Measurements from ENCODE around the gene COLGALT1. TPM values are rescaled to one million over a fixed set of nuclear protein-coding genes. Genes with fewer than 3 reads are reported as not detected.
"Not testable (repeated sequence)": the region's sequence is repeated elsewhere in the genome, so short reads cannot be mapped to it uniquely, and the experiment has no call there.

The COLGALT1 gene
- polyA plus RNA-seq, 3 donors: 52.1 to 63.5 (median 53.2) TPM

DNA sequence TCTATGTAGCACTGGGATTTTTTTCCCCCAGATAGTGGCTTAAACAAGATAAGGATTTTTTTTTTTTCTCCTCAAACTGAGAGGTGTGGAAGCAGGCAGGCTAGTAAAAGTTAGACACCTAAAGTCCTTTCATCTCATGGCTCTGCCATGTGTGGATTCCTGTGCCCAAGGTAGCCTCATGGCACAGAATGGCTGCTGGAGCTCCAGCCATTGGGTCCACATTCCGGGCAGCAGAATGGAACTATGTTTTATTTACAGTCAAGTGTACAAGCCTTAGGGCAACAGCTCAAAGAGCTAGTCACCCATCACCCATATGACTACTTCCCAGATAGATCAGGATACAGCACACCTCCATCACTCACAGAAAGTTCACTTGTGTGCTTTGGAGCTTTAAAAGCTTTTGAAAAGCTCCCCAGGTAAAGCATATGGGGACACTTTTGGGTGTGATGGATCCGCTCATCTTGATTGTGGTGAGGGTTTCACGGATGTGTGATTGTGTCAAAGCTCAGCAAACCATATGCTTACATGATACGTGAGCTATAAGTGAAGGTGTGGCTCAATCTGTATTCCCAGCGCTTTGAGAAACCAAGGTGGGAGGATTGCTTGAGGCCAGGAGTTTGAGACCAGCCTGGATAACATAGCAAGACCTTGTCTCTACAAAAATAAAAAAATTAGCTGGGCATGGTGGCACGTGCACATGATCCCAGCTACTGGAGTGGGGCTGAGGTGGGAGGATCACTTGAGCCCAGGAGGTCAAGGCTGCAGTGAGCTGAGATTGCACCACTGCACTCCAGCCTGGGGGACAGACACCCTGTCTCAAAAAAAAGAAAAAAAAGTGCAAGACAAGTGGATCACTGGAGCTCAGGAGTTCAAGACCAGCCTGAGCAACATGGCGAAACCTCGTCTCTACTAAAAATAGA lies 25.9 kb upstream of the COLGALT1 start:
- DNase-seq: no peak

DNA sequence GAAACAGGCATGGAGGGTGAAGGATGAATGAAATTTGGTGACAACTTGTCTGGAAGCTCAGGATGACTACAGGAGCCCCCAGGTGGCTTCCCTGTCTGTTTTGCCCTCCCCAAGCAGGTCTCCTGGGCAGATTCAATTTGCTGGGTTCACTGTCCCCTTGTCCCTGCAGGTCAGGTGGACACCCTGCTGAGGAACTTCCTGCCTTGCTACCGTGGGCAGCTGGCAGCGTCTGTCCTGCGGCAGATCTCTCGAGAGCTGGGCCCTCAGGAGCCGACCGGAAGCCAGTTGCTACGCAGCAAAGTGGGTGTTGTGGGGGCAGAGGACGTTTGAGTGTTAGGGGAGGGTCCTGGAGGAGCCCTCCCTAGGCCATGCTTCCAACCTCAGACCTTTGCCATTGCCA lies 24.9 kb upstream of the COLGALT1 start:
- no peak for DNase-seq

DNA sequence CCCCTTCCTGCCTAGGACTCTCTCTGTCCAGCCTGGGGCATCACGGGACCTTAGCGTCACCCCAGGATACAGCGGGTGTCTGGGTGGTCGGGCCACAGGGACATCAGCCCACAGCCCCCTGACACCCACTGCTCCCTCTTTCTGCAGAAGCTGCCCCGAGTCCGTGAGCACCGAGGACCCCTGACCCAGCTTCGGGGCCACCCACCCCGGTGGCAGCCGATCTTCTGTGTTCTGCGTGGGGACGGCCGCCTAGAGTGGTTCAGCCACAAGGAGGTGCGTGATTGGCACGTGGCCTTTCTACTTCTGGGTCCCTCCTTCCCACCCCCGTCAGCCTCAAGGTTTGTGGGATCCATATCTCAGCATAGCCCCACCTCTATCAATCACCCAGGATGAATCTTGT lies 23.3 kb upstream of the COLGALT1 start:
- no peak for DNase-seq

DNA sequence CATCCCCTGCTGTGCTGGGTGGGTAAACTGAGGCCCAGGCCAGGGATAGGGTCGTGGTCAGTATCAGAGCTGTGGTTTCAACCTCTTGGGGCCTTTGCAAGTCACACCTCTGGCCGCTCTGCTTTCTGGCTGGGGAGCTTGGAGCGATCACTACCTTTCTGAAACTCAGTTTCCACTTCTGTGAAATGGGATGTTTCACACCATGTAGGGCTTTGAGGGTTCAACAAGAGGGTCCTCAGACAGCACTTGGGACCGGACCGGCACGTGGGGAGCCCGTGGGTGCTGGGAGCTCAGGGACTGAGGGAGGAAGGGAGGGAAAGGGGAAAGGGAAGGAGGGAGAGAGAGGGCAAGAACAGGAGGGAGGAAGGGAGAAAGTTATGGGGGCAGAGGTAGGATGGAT lies 22.9 kb upstream of the COLGALT1 start:
- no peak for DNase-seq

DNA sequence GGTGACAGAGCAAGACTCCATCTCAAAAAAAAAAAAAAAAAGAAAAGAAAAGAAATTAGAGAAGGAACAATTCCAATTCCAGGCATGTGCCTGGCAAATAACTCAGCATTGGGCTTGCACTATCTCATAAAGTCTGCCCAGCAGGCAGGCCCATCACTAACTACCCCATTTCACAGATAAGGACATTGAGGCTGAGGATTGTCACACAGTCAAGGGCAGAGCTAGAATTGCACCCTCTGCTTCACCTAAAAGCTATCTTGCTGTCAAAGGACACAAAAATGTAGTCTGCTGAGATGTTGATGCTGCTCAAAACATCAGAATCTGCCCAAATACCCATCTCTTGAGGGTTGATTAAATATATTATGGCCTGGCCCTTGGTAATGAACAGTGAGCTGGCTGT lies 20.7 kb upstream of the COLGALT1 start:
- DNase-seq: no peak

DNA sequence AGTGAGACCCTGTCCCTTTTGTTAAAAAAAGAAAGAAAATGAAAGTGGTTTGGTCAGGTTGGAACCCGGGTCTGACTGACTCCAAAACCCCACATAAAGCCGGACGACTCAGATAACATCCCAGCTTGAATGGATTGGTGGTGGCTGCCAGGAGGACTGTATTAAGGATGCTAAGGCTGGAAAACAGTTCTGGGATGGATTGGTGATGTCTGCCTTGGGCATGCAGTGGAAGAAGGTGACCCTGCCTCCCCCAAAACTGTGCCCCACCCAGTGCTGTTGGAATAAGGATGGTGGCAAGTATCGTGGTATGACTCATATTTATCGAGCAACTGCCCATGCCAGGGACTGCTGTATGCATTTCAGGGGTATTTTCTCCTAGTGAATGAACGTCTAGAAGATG lies 18.5 kb upstream of the COLGALT1 start:
- no peak for DNase-seq

DNA sequence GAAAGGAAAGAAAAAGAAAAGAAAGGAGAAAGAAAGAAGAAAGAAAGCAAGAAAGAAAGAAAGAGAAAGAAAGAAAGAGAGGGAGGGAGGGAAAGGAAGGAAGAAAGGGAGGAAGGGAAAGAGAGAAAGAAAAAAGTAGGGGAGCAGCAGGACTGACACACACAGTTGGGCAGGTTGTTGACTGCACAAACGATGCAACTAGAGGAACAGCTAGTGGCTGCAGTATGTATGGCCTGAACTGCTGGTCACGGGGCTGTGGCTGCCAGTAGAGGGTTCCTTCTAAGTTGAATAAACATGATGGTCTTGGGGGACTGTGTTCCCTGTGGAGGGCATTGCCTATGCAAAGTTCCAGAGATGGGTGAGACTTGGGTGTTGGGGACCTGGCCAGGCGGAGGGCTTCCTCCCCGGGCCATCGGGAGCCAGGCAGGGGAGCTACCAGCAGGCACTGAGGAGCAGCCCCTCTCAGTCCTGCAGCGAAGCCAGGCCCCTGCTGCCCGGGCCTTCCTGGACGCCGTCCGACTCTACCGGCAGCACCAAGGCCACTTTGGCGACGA lies 16.7 kb upstream of the COLGALT1 start:
- no peak for DNase-seq

DNA sequence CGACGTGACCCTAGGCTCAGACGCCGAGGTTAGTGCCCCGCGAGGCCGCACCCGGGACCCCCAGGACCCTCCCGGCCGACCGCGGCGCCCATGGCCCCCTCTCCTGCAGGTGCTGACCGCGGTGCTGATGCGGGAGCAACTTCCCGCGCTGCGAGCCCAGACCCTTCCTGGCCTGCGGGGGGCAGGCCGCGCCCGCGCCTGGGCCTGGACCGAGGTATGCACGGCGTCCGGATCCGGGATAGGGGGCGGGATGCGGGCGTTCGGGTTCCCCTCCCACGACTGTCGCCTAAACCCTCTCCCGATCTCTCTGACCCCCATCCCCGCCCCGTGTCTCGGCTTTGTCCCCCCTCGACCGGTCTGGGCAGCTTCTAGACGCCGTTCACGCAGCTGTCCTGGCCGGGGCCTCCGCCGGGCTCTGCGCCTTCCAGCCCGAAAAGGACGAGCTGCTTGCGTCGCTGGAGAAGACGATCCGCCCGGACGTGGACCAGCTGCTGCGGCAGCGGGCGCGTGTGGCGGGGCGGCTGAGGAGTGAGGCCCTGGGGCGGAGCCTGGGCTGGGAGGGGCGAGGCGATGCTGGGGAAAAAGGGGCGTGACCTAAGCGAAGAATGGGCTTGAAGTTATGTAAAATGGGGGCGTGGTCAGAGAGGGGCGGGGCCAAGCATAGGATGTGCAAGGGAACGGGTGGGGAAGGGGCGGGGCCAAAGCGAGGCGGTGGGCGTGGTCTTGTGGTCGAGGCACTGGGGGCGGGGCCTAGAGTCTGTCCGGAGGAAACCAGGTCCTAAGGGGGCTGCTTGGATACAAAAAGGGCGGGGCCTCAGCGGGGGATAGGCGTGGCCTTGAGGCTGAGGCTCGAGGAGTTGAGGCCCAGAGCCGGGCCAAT lies 16.0 kb upstream of the COLGALT1 start:
- DNase-seq: peak; percentile 85

DNA sequence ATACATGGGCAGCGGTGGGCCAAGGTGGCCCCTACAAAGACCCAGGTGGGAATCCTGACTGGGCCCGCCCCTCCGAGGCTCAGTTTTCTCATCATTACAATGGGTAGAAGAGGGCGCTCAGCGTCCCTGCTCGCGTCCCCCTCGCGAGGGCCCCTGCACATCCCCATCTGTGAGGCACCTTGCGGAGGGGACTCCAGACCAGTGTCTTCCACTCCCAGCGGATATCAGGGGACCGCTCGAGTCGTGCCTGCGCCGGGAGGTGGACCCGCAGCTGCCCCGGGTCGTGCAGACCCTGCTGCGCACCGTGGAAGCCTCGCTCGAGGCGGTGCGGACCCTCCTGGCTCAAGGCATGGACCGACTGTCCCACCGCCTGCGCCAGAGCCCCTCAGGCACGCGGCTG lies 15.3 kb upstream of the COLGALT1 start:
- no peak for DNase-seq

DNA sequence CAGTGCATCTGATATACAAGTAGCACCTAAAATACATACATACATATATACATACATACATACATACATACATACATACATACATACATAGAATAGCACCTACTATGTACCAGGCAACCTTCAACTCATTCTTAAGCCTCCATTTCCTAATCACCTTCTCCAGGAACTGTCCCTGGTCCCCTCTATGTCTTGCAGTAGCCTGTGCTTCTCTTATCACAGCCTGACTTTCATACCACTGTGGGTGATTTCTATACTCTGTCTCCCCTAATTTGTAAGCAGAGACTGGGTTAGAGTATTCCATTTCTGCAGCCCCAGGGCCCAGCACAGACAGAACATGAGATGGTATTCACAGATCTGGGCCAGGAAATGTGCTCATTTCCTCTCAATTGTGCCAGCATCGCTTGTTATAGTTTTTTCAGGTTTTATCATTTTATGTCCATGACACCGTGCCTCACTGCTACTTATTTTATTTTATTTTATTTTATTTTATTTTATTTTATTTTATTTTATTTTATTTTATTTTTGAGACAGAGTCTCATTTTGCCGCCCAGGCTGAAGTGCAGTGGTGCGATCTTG lies 14.2 kb upstream of the COLGALT1 start:
- DNase-seq: no peak

DNA sequence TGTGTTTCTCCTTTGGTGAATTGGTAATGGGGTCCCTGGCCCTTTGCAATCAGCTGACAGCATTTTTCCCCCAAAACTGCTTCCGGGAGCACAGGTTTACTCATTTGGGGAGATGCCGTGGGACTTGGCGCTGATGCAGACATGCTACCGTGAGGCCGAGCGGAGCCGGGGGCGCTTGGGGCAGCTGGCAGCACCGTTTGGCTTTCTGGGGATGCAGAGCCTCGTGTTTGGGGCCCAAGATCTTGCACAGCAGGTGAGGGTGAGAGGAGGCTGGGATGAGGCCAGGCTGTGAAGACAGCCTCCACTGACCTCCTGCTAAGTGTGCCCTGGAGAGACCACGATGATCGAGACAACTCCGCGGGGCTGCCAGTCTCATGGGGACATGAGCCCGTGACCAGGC lies 13.4 kb upstream of the COLGALT1 start:
- no peak for DNase-seq

DNA sequence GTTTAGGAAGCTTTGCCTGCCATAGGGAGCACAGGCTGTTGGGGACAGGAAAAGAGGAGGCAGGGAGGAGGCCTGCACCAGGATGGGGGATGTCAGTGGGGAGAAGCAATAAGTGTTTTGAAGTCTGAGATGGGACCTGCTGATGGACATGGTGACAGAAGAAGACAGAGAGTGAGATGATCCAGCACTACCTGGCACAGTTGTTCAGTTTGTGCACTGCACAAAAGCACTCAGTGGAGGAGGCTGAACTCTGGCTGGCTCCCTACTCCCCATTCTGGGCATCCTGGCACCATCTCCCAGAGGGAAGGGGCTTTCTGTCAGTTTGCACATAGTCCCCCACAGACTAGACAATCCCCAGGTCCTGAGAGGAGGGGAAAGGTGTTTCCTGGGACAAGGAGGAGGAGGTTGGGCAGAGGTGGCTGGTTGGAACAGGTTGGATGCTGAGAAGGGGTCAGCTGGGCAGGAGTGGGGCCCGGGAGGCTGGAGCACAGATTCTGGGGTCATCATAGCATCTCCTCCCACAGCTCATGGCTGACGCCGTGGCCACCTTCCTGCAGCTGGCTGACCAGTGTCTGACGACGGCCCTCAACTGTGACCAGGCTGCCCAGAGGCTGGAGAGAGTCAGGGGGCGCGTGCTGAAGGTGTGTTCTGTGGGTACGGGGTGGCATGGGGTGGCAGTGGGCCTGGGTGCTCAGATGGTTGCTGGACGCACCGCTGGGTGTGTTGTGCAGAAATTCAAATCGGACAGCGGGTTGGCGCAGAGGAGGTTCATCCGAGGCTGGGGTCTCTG lies 12.5 kb upstream of the COLGALT1 start:
- DNase-seq: no peak

DNA sequence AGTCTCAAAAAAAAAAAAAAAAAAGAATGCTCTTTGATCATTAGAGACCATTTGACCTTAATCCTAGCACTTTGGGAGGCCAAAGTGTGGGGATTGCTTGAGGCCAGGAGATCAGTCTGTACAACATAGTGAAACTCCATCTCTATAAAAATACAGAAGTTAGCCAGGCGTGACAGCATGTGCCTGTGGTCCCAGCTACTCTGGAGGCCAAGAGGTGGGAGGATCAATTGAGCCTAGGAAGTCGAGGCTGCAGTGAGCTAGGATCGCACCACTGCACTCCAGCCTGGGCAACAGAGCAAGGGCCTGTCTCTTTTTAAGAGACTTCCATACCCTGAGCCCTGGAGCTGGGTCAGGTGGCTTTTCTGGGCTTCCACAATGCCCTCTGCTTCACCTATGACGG lies 11.5 kb upstream of the COLGALT1 start:
- DNase-seq: no peak

DNA sequence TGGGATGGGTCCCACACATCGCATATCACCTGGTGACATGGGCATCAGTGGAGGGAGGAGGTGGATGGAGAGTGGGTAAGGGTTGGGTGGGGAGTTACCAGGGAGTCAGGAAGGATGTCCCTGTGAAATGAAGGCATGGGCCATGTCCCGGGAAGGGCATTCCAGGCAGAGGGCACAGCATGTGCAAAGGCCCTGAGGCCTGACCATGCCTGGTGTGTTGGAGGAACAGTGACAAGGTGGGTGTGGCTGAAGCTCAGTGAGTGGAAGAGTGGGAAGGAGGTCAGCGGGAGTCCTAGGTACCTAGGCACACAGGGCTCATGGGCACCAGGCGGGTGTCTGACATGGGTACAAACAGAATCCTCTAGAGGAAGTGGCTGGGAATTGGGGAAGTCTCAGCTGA lies 11.0 kb upstream of the COLGALT1 start:
- no peak for DNase-seq

DNA sequence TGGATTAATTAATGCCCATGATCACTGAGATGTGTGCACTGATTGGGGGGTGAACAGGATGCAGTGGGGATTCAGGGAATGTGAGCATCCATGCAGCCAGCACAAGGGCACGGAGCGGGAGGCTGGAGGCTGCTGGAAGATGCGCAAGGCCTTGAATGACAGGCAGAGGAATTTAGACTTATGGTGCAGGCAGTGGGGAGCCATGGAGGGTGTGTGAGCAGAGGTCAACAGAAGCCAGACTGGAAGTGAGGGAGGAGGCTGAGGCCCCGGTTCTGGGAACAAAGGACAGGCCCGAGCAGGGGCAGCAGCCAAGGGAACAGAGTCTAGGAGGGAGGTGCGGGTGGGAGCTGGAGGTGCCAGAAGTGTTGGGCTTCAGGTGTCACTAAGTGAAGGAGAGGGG lies 7.3 kb upstream of the COLGALT1 start:
- no peak for DNase-seq

DNA sequence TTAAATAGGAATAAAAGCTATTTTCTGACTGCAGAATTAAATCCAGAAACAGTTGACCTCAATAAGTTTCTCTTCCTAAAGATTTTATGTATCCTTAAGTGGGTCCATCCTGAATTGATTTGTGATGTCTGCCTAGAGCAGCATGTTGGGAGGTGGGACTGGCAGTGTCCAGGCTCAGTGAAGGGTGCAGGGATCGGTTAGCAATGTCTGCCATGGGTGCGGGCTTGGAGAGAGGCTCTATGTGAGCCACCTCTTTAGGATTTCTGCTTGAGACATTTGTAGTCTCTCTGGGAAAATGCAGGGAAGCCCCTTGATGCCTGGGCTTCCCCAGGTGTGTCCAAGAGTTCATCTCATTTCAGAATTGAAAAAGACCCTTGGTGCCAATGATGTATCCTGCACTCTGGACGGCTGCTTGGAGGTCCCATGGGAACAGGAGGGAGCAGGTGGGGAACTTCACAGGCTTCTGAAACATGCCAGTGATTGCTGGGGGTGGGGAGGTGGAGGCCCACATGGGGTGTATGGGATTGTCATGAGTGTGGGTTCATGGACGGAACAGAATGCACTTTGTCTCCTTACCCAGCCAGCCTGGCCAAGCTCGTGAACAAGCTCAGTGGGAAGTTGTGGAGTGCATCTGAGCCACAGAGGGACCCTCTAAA lies 6.2 kb upstream of the COLGALT1 start:
- DNase-seq: no peak

DNA sequence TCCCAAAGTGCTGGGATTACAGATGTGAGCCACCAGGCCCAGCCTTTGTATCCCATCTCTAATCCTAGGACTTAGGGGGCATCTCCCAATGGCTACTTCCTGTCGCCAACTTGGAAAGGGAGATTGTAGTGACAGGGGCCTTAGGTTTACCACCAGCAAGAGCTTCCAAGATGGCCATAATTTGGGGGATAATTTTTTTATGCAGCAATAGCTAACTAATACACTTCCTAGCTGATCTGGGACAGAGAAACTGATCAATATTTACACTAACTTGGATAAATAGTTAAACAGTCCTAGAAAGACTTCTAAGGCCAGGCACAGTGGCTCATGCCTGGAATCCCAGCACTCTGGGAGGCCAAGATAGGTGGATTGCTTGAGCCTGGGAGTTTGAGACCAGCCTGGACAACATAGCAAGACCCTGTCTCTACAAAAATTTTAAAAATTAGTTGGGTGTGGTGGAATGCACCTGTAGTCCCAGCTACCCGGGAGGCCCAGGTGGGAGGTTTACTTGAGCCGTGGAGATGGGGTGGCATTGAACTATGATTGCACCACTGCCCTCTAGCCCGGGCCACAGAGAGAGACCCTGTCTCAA lies 5.3 kb upstream of the COLGALT1 start:
- no peak for DNase-seq

DNA sequence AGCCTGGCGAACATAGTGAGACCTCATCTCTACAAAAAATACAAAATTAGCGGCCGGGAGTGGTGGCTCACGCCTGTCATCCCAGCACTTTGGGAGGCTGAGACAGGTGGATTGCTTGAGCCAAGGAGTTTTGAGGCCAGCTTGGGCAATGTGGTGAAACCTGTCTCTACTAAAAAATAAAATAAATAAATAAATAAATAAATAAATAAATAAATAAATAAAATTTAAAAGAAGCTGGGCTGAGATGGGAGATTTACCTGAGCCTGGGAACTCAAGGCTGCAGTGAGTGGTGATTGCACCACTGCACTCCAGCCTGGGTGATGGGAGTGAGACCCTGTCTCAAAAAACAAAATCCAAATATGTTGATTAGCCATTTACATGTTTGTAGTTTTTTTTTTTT lies 2.7 kb upstream of the COLGALT1 start:
- not testable (repeated sequence) for DNase-seq

DNA sequence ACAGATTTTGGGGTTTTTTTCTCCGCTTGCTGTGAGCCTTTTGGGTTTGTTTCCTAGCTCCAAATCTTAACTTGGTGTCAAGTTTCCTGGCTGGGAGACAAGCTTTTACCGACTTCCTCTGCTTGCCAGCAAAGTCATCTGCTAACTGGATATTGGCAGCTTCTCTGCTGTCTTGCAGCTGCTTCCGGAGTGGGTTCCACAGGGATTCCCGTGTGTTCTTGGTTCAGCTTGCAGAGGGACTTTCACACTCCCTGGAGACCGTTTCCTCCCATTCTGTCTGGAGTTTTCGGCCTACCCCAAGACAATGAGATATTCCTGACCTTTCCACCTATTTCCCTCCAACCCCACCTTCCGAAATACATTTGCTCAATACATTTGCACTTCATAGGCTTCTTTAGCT lies 2.2 kb upstream of the COLGALT1 start:
- DNase-seq: peak; percentile 34

DNA sequence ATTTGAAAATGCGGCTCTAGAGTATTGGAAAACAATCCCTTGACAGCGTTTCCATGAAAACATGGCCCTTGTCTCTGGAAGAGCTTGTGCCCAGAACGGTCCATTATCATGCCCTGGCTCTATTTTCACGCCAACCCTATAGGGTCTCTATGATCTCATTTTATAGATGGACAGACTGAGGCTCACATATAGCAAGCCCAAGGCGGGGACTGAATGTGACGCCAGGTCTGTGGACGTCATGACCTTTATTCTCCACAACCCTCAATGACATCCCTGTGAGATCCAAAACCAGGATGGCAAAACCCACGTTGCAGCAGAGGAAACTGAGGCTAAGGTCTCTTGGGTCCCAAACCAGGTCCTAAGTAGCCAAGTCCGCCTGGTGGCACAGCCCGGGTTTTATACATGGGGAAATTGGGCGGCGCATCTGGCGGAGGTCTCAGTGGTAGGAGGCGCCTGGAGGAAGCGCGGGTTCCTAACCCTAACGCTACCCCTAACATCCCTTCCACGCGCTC lies 425 bp upstream of the COLGALT1 start:
- DNase-seq: no peak
